Cardiac muscle cell (in vitro differentiated cells and primary cell): Measurements from ENCODE around the gene MPZL3. TPM values are rescaled to one million over a fixed set of nuclear protein-coding genes. Genes with fewer than 3 reads are reported as not detected.

Experiments used
- DNase-seq, 2 donors: peaks; one replicate each; pipeline versions ENCODE4 v3.0.0 to v3.0.0-alpha.2; 2010 to 2017; ENCODE audit warnings: low read depth in 1 of 2, low spot score in 1 of 2
- H3K27ac ChIP-seq: fragments of 200-600 bp; sonication (generic); 2 replicates; pipeline ENCODE4 v1.5.1; 2016
- H3K27me3 ChIP-seq: fragments of 200-600 bp; sonication (generic); 2 replicates; pipeline ENCODE4 v1.6.0; 2016; ENCODE audit warnings: control low read depth
- H3K36me3 ChIP-seq: fragments of 200-600 bp; sonication (generic); 2 replicates; pipeline ENCODE4 v1.5.1; 2016; ENCODE audit warnings: control low read depth
- H3K4me1 ChIP-seq: fragments of 200-600 bp; sonication (generic); 2 replicates; pipeline ENCODE4 v1.8.1; 2017; ENCODE audit warnings: low read depth, mild to moderate bottlenecking, mixed run types
- H3K4me3 ChIP-seq: fragments of 200-600 bp; sonication (generic); 2 replicates; pipeline ENCODE4 v1.5.1; 2016; ENCODE audit warnings: mild to moderate bottlenecking
- H3K9me3 ChIP-seq: fragments of 200-600 bp; sonication (generic); 2 replicates; pipeline ENCODE4 v1.5.1; 2017; ENCODE audit warnings: low read depth, mild to moderate bottlenecking, control low read depth
- polyA plus RNA-seq: library from polyadenylated mRNA; unstranded; fragments of >200 nt; fragmentation: Nextera tagmentation; extraction: Ambion mirVana; gene quantifications from 2 replicates; pipeline ENCODE4 v1.2.1, GENCODE V29; 2016
- total RNA-seq: library from RNA; depleted of rRNA; stranded (reverse); fragments of >200 nt; gene quantifications from 2 replicates; pipeline ENCODE4 v1.2.3, GENCODE V29; 2016
- TF ChIP-seq, protein P1 (sequence below): IDR thresholded peaks from 2 replicates; pipeline ENCODE4 v1.5.1; 2012; ENCODE audit warnings: low read depth, mild to moderate bottlenecking, low read length

The MPZL3 gene
- total and polyA plus RNA-seq, 2 experiments from 2014 or later: 0.07 to 0.12 TPM

DNA sequence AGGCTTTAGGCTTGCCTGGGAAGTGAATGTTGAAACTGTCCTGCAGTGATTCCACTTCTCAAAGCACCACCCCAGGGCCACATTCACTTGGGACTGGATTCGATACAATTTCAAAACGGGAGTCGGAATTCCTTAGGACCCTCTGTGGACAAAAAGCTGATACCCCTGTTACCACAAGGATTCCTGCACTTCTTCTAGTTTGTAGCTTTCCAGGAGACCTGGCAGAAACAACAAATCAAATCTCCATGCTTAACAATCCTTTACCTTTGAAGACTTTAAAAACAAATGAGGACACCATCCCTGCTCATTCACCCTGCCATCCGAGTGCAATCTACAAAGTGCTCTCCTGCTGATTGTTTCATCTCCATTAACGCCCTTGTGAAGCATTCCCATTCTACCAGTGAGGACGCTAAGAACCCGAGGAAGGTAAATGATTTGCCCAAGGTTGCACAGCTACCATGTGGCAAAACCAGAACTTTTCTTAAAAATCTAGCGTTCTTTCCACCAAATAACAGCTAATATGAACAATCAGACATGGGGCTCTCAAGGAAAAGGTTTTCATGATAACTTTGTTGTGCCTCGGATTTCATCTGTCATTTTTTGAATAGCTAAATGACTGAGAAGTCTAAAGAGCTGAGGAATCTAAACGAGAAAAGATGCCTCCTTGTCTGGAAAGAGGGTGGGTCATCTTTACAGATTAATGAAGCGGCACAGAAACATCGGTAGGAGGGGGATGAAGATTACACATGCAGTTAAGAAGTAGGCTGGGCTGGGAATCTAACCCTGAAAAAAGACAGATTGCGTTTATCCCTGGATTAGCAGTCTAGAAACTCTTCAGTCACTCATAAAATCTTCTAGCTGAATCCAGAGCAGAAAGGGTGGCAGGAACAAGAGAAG is 12.7 kb upstream of the MPZL3 start:
- Histone ChIP-seq H3K36me3 (no peaks in the 10 kb centered on the region), H3K27ac (no peak overlapping the region), H3K9me3 (no peaks in the 10 kb centered on the region), H3K27me3 (peaks cover 99% of the 10 kb centered on the region), H3K4me1 (no peaks in the 10 kb centered on the region), H3K4me3 (no peak overlapping the region)
- DNase-seq: no peak
- TF ChIP-seq, protein P1, sequence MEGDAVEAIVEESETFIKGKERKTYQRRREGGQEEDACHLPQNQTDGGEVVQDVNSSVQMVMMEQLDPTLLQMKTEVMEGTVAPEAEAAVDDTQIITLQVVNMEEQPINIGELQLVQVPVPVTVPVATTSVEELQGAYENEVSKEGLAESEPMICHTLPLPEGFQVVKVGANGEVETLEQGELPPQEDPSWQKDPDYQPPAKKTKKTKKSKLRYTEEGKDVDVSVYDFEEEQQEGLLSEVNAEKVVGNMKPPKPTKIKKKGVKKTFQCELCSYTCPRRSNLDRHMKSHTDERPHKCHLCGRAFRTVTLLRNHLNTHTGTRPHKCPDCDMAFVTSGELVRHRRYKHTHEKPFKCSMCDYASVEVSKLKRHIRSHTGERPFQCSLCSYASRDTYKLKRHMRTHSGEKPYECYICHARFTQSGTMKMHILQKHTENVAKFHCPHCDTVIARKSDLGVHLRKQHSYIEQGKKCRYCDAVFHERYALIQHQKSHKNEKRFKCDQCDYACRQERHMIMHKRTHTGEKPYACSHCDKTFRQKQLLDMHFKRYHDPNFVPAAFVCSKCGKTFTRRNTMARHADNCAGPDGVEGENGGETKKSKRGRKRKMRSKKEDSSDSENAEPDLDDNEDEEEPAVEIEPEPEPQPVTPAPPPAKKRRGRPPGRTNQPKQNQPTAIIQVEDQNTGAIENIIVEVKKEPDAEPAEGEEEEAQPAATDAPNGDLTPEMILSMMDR: no peak

DNA sequence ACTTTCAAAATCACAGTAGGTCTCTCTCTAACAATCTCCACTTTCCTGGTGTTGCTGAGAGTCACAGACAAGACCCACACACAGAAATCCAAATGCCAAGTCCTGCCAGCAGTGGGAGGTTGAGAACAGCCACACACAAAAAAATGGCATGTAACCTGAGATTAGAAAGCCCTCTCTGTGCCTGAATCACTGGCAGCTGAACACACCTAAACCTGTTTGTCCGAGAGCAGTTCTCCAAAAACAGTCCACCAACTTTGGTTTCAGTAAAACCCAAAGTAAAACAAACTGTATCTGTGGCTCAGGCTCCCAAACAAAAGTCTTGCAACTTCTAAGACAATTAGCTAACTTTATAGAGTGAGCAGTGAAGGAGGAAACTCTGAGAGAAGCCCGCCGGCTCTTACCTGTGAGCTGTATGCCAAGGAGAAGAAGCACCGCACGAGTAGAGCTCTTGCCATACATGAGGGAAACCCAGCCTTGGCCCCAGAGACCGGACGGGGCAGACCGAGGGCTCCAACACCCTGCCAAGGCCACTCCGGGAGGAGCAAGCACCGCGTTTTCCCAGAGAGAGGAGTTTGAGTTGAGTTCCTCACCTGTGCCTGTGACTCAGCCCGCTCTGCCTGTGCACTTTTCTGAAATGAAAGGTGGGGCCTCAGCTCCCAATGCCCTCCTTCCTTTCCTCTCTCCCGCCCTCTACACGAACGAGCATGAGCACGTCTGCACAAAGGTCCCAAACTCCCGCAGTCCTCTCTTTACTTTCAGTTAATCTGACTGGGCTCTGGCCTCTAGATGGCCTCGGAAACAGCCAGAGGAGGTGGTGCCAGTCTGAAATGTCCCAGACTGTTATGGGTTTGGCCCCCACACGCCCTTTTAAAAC is 11.8 kb upstream of the MPZL3 start, which contains the start of gene MPZL2:
MPZL2 (minus strand) TSS at position 603 of the 874 bp plus-strand sequence; CDS start at position 459, 144 bp downstream.
- Histone ChIP-seq H3K4me1 (no peaks in the 10 kb centered on the region), H3K4me3 (no peak within 1 kb of the TSS), H3K9me3 (no peaks in the 10 kb centered on the region), H3K27me3 (peaks cover 93% of the 10 kb centered on the region), H3K36me3 (no peaks in the 10 kb centered on the region), H3K27ac (no peak within 1 kb of the TSS)
- DNase-seq: peak in 1 of 2 donors; percentile 17
- TF ChIP-seq, protein P1: no peak

DNA sequence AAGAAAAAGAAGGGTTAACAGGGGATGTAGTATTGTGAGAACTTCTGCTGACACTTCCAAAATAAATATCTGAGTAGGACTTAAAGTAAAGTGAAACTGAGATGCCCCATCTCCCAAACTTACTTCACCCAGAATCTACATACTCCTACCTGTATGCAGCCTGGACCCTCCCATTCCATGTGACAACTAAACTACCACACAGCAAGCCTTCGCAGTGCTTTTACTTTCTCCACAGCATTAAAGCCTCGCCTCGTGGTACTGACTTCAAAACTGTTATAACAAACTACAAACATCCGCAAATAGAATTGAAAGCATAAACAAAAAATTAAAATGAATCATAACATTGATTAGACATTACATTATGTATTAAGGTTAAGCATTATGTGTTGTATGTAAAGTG is 10.9 kb upstream of the MPZL3 start:
- H3K36me3 ChIP-seq: no peaks in the 10 kb centered on the region
- H3K27me3 ChIP-seq: peaks cover 85% of the 10 kb centered on the region
- no peaks in the 10 kb centered on the region for H3K9me3 ChIP-seq
- TF ChIP-seq, protein P1: no peak
- H3K4me1 ChIP-seq: no peaks in the 10 kb centered on the region
- H3K4me3 ChIP-seq: no peak overlapping the region
- DNase-seq: no peak
- H3K27ac ChIP-seq: no peak overlapping the region

DNA sequence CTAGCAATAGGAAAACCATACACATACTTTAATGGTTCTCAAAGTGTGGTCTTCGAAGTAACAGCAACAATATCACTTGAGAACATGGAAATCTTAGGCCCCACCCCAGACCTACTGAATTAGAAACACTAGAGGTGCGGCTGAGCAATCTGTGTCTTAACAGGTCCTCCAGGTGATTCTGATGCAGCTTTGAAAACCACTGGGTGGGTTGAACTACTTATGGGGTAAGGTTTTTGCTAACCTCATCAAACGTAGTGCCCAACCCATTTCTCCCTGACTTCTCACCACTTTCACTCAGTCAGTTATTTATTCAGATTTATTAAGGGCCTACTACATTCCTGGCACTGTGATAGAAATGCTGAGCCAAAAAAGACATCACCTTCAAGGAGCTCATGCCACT is 8.2 kb upstream of the MPZL3 start:
- TF ChIP-seq, protein P1: no peak
- Histone ChIP-seq H3K36me3 (no peaks in the 10 kb centered on the region), H3K4me3 (no peak overlapping the region), H3K27me3 (peaks cover 82% of the 10 kb centered on the region), H3K4me1 (no peaks in the 10 kb centered on the region), H3K9me3 (no peaks in the 10 kb centered on the region), H3K27ac (no peak overlapping the region)
- no peak for DNase-seq

DNA sequence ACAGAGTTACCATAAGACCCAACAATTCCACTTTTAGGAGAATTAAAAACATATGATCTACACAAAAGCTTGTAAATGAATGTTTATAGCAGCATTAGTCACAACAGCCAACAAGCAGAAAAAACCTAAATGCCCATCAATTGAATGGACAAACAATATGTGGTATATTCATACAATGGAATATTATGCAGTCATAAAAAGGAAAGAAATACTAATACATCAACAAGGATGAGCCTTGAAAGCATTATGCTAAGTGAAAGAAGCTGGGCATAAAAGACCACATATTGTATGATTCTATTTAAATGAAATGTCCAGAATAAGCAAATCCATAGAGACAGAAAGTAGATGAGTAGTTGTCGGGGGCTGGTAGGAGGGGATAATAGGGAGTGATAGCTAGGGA is 7.0 kb upstream of the MPZL3 start:
- TF ChIP-seq, protein P1: no peak
- Histone ChIP-seq H3K27me3 (peaks cover 82% of the 10 kb centered on the region), H3K9me3 (no peaks in the 10 kb centered on the region), H3K36me3 (no peaks in the 10 kb centered on the region), H3K4me1 (no peaks in the 10 kb centered on the region), H3K4me3 (no peak overlapping the region), H3K27ac (no peak overlapping the region)
- no peak for DNase-seq
